BLaER1 (cell line): Measurements from ENCODE around the gene USH1C.

Source experiments
- H3K27ac ChIP-seq: shearing (Covaris generic); formaldehyde crosslinking; 2 replicates; pipeline ENCODE4 v1.8.1; 2022
- H3K27me3 ChIP-seq: shearing (Covaris generic); formaldehyde crosslinking; 2 replicates; pipeline ENCODE4 v1.8.1; 2022
- H3K36me3 ChIP-seq: shearing (Covaris generic); formaldehyde crosslinking; 2 replicates; pipeline ENCODE4 v1.8.1; 2022
- H3K4me1 ChIP-seq: shearing (Covaris generic); formaldehyde crosslinking; 2 replicates; pipeline ENCODE4 v1.8.1; 2022
- H3K4me2 ChIP-seq: shearing (Covaris generic); formaldehyde crosslinking; 2 replicates; pipeline ENCODE4 v1.8.1; 2022
- H3K4me3 ChIP-seq: shearing (Covaris generic); formaldehyde crosslinking; 2 replicates; pipeline ENCODE4 v1.8.1; 2022
- H3K9ac ChIP-seq: shearing (Covaris generic); formaldehyde crosslinking; 2 replicates; pipeline ENCODE4 v1.8.1; 2022
- H3K9me3 ChIP-seq: shearing (Covaris generic); formaldehyde crosslinking; 2 replicates; pipeline ENCODE4 v1.8.1; 2022
- H4K20me1 ChIP-seq: shearing (Covaris generic); formaldehyde crosslinking; 2 replicates; pipeline ENCODE4 v1.8.1; 2022
- Cebpa-rat ChIP-seq: shearing (Covaris generic); IDR thresholded peaks from 2 replicates; pipeline ENCODE4 v1.8.1; 2022

Gene USH1C

DNA sequence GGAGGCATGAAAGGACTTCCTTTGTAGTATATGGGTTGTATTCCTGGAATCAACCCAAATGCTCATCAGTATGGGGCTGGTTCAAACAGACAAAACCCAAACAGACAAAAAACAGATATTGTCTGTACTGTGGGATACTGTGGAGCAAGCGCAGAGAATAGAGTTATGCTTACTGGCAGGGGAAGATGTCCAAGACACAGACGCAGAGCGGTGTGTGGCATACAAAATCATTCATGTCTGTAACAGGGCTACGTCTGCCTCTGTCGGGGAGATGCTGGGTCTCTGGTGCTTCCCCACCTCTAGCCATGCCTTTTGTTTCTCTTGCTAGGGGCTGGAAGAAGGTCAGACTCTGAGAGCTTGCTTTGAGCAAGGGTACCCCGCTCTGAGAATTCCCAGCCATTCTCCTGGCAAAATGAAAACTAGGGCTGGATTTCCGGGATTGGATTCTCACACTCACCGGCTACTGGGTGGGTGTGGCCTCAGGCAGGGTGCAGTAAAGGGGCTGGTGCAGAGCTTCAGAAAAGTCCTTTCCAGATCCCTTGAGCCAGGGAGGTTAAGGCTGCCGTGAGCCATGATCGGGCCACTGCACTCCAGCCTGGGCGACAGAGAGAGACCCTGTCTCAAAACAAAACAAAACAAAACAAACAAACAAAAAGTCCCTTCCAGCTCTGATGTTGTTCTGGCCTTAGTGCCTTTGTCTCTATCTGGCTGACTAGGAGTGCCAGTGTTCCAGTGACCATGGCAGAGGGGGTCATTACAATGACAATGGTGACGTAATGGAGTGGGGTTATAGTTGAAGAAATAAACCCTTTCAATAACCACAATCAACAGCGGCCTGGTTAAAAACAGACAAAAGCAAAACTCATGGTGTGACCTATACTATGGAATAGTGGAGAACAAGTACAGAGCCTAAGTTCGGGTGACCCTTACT lies 64.7 kb downstream of the USH1C start:
- H3K27ac ChIP-seq = no peak overlapping the region
- no peak overlapping the region for H3K4me3 ChIP-seq
- H4K20me1 ChIP-seq = peaks cover 9% of the 10 kb centered on the region; the same call in 1 of the 2 replicates
- no peak overlapping the region for H3K9ac ChIP-seq
- no peak overlapping the region for H3K4me2 ChIP-seq
- no peak for TF ChIP-seq Cebpa-rat
- peaks cover 46% of the 10 kb centered on the region for H3K27me3 ChIP-seq
- no peaks in the 10 kb centered on the region for H3K9me3 ChIP-seq
- H3K36me3 ChIP-seq = no peaks in the 10 kb centered on the region
- peaks cover 13% of the 10 kb centered on the region; the same call in 1 of the 2 replicates for H3K4me1 ChIP-seq

DNA sequence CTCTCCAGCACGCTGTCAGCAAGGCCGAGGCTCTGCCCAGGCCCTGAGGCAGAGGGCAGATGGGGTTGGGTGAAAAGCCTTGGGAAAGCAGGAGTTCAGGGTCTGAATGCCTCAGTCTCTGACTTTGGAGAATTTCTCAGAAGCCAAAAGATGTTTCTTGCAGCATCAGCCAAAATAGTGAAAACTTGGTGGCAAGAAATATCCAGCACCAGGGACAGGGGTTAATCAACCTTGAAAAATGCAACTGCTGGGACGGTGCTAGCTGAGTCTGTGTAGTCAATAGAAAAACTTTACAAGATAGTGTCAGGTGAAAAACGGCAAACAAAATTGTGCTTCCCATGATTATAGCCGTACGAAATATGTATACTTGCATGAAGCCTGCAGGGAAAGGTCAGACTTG lies 66.1 kb downstream of the USH1C start:
- Histone ChIP-seq H3K4me2 (no peak overlapping the region), H3K36me3 (no peaks in the 10 kb centered on the region), H3K9ac (no peak overlapping the region), H3K27ac (no peak overlapping the region), H4K20me1 (peaks cover 9% of the 10 kb centered on the region; the same call in 1 of the 2 replicates), H3K27me3 (peaks cover 58% of the 10 kb centered on the region), H3K9me3 (no peaks in the 10 kb centered on the region), H3K4me3 (no peak overlapping the region), H3K4me1 (peaks cover 13% of the 10 kb centered on the region; the same call in 1 of the 2 replicates)
- no peak for TF ChIP-seq Cebpa-rat

DNA sequence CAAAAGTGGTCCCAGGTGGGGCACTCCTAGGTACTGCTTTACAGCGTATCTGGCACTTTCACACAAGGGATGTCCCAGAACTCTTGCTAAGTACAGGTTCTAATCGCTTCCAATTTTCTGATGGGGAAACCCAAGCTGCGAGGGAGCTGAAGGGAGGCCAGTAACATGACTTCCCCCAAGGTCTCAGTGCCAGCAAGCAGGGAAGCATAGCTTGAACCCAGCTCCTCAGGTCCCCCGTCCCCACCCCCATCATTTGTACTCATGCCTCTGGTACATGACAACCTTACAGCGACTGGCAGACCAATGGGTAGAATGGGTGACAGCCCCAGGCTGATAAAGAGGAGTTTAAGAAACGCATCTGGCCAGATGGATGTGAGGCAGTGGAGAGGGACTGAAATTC lies 66.9 kb downstream of the USH1C start:
- Histone ChIP-seq H3K9ac (no peak overlapping the region), H4K20me1 (peaks cover 9% of the 10 kb centered on the region; the same call in 1 of the 2 replicates), H3K36me3 (no peaks in the 10 kb centered on the region), H3K4me2 (no peak overlapping the region), H3K27ac (no peak overlapping the region), H3K4me3 (no peak overlapping the region), H3K9me3 (no peaks in the 10 kb centered on the region), H3K4me1 (peaks cover 13% of the 10 kb centered on the region; the same call in 1 of the 2 replicates), H3K27me3 (peaks cover 63% of the 10 kb centered on the region)
- no peak for TF ChIP-seq Cebpa-rat

DNA sequence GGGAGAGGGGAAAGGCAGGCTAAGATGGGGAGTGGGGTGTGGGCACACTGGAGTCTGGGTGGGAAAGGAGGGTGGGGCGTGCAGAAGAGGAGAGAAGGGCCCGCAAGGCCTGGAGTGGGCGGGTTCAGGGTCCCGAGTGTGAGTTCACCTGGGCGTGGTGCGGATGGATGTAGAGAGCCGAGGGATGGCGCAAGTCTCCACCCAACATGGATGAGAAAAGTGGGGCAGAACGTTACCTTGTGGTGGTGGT lies 67.2 kb downstream of the USH1C start:
- no peak for TF ChIP-seq Cebpa-rat
- Histone ChIP-seq H3K4me3 (no peak overlapping the region), H3K27ac (no peak overlapping the region), H3K36me3 (no peaks in the 10 kb centered on the region), H3K9ac (no peak overlapping the region), H3K27me3 (peaks cover 65% of the 10 kb centered on the region), H4K20me1 (peaks cover 9% of the 10 kb centered on the region; the same call in 1 of the 2 replicates), H3K4me1 (peaks cover 12% of the 10 kb centered on the region; the same call in 1 of the 2 replicates), H3K9me3 (no peaks in the 10 kb centered on the region), H3K4me2 (no peak overlapping the region)

DNA sequence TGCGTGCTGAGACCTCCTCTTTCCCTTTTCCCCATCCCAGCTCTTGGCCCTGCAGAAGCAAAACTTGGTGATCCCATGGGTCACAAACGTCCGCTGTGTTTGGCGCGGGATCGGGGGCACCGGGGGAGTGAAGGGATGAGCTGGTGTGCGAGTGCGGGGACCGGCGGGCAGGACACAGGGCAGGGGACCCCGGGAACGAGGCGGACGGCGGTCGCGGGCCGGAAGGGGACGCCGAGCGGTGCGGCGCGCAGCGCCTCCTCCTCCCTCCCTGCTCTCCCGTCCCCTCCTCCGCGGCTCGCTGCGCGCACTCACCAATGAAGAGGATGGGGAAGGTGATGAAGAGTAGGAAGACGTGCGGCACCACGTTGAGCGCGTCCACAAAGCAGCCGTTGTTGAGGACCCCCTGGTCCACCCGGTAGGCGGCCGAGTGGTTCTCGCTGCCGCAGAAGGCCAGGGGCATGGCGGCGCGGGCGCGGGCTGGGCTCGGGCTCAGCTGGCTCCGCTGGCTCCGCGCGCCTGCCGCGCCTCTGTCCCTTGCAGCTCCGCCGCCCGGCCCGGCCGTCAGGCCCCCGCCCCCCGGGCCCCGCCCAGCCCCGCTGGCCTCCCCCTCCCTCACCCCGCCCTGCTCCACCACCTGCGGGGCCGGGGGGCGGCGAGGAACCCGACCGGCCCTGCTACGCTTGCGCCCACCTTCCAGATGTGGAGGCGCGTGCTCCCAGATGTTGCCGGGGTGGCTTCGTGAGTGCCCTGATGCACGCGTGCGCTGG lies 67.7 kb downstream of the USH1C start, which contains the start of gene ABCC8:
Gene ABCC8, minus strand, starts transcription at position 529 of the 767 bp plus-strand sequence. Its CDS starts 69 bp downstream, at position 460.
- H3K4me2 ChIP-seq = peak within 1 kb of the TSS; percentile 48
- H3K4me3 ChIP-seq = peak within 1 kb of the TSS; percentile 50
- no peak for TF ChIP-seq Cebpa-rat
- no peaks in the 10 kb centered on the region for H3K36me3 ChIP-seq
- H3K27ac ChIP-seq = no peak within 1 kb of the TSS
- H3K9me3 ChIP-seq = no peaks in the 10 kb centered on the region
- peaks cover 6% of the 10 kb centered on the region; the same call in 1 of the 2 replicates for H3K4me1 ChIP-seq
- H4K20me1 ChIP-seq = peaks cover 9% of the 10 kb centered on the region; the same call in 1 of the 2 replicates
- H3K9ac ChIP-seq = no peak within 1 kb of the TSS
- H3K27me3 ChIP-seq = peaks cover 65% of the 10 kb centered on the region

DNA sequence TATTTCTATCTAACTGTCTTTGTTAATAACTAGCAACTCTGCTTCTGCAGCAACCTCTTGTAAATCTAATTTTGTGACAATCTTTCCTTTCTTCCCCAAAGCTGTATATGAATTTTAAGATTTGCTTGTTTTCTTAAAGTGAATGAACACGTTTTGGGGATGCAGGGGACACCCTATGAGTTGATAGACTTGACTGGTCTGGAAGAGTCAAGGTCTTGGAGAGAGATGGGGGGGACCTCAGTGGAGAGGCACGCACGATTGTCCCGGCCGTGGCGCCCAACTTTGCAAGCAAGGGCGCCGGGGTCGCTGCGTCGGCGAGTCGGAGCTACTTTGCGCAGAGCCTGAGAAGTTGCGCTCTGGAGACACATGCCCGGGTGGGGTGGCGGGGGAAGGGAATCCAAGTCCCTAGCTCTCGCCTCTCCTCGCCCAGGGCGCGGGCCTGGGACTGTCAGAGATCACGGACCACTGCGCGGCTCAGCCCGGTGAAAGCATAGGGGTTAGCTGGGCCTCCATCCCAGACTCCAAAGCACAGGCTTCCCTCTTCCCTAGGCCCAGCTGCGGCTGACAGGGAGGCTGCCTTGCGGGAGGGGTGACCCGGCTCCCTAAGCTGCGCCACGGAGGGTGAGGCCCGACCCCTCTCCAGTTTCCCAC lies 68.4 kb downstream of the USH1C start:
- Histone ChIP-seq H3K9ac (no peak overlapping the region), H3K9me3 (no peaks in the 10 kb centered on the region), H3K4me3 (peak overlapping the region; percentile 50), H3K27ac (no peak overlapping the region), H3K4me1 (peaks cover 5% of the 10 kb centered on the region; the same call in 1 of the 2 replicates), H4K20me1 (peaks cover 9% of the 10 kb centered on the region; the same call in 1 of the 2 replicates), H3K4me2 (peak overlapping the region; percentile 48), H3K27me3 (peaks cover 65% of the 10 kb centered on the region), H3K36me3 (no peaks in the 10 kb centered on the region)
- no peak for TF ChIP-seq Cebpa-rat

- Histone ChIP-seq H3K9me3 (no peaks in the 10 kb centered on the region), H3K4me2 (no peak overlapping the region)
These were observed 71.0 kb downstream of the USH1C start for GRCh38 chr11:17473071-17473744.

GRCh38 chr11:17472467-17472866 lies 71.7 kb downstream of the USH1C start:
- no peak for TF ChIP-seq Cebpa-rat
- no peak overlapping the region for H3K4me3 ChIP-seq
- no peak overlapping the region for H3K27ac ChIP-seq
- no peaks in the 10 kb centered on the region for H3K36me3 ChIP-seq
- H3K4me2 ChIP-seq = no peak overlapping the region
- no peak overlapping the region for H3K9ac ChIP-seq
- peaks cover 5% of the 10 kb centered on the region; the same call in 1 of the 2 replicates for H3K4me1 ChIP-seq
- no peaks in the 10 kb centered on the region for H3K9me3 ChIP-seq
- H4K20me1 ChIP-seq = peaks cover 9% of the 10 kb centered on the region; the same call in 1 of the 2 replicates
- peaks cover 48% of the 10 kb centered on the region for H3K27me3 ChIP-seq

More at GRCh38 chr11:17473071-17473744, 71.0 kb downstream of the USH1C start:
- Histone ChIP-seq H3K36me3 (no peaks in the 10 kb centered on the region), H3K27ac (no peak overlapping the region), H3K27me3 (peaks cover 55% of the 10 kb centered on the region), H4K20me1 (peaks cover 9% of the 10 kb centered on the region; the same call in 1 of the 2 replicates), H3K4me3 (no peak overlapping the region), H3K4me1 (peaks cover 5% of the 10 kb centered on the region; the same call in 1 of the 2 replicates), H3K9ac (no peak overlapping the region)
- TF ChIP-seq Cebpa-rat = no peak

DNA sequence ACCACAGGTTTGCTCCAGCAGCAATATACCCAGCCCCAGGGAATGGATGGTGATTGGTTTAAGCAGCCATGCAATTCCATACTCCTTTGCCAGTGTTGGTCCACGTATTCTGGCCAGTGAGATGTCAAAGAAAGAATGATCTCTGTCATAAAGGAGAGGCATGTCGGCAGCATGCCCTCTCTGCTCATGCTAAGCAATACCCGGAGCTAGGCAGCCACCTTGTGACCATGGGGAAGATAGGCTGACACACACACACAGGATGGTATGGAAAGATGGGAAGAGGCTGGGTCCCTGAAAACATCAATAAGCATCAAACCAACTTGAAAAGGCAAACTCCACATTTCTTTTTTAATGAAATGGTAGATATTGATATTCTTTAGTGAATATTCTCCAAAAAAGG lies 72.7 kb downstream of the USH1C start:
- Histone ChIP-seq H3K36me3 (no peaks in the 10 kb centered on the region), H3K27ac (no peak overlapping the region), H3K4me3 (no peak overlapping the region), H3K4me1 (peaks cover 5% of the 10 kb centered on the region; the same call in 1 of the 2 replicates), H3K9ac (no peak overlapping the region), H3K27me3 (peaks cover 38% of the 10 kb centered on the region), H3K9me3 (no peaks in the 10 kb centered on the region), H3K4me2 (no peak overlapping the region), H4K20me1 (peaks cover 9% of the 10 kb centered on the region; the same call in 1 of the 2 replicates)
- TF ChIP-seq Cebpa-rat = no peak
